K562 (cell line): ENCODE data around the gene LCNL1. TPM values are rescaled to one million over a fixed set of nuclear protein-coding genes. Genes with fewer than 3 reads are reported as not detected.

ENCODE experiments used
- CXXC5 ChIP-seq: fragments of 250-450 bp; sonication (Bioruptor Pico); IDR thresholded peaks from 2 replicates; pipeline ENCODE4 v1.8.0; 2022; ENCODE audit warnings: inconsistent platforms, mild to moderate bottlenecking, moderate library complexity
- NR1H2 ChIP-seq: sonication (generic); formaldehyde crosslinking; IDR thresholded peaks from 2 replicates; pipeline ENCODE4 v1.4.0; 2020; ENCODE audit warnings: mild to moderate bottlenecking, missing genetic modification reagents
- REST ChIP-seq, 2 experiments: fragments of 450-650 bp; formaldehyde crosslinking in 1 of 2; IDR thresholded peaks; 2 replicates each; pipeline versions ENCODE4 v1.4.0 to v1.6.1; 2014 to 2020; ENCODE audit warnings: mild to moderate bottlenecking in 2 of 2, borderline replicate concordance in 1 of 2, low read depth in 1 of 2
- SMARCC2 ChIP-seq: fragments of 450-650 bp; IDR thresholded peaks from 2 replicates; pipeline ENCODE4 v1.6.1; 2017; ENCODE audit warnings: antibody characterized with exemption, moderate library complexity, mild to moderate bottlenecking, low read depth
- USF1 ChIP-seq: sonication (generic); formaldehyde crosslinking; IDR thresholded peaks from 2 replicates; pipeline ENCODE4 v1.9.0; 2022; ENCODE audit warnings: mild to moderate bottlenecking, missing genetic modification reagents
- ZNF696 ChIP-seq: fragments of 250-450 bp; sonication (Bioruptor Pico); conservative IDR thresholded peaks from 2 replicates; pipeline ENCODE4 v1.4.0; 2020; ENCODE audit warnings: mild to moderate bottlenecking, moderate library complexity
- polyA plus RNA-seq, 8 experiments: library from polyadenylated mRNA; depleted of rRNA in 4 of 8; stranded (reverse) in 5 of 8; unstranded in 3 of 8; fragments of >200 nt; fragmentation: Nextera tagmentation in 2 of 8; fragmentation: Illumina TruSeq in 1 of 8; extraction: Ambion mirVana in 2 of 8; extraction: Trizol in 1 of 8; gene quantifications; 2 replicates each; pipeline versions ENCODE4 v1.2.1 to v1.2.3, GENCODE V29; 2011 to 2014; ENCODE audit warnings: inconsistent platforms in 1 of 8, missing spikeins in 1 of 8
- total RNA-seq, 7 experiments: library from RNA; depleted of rRNA in 6 of 7; stranded (reverse); fragments of >200 nt in 6 of 7; fragmentation: Illumina TruSeq in 2 of 7; extraction: Trizol in 2 of 7; gene quantifications; 2 replicates each; pipeline versions ENCODE4 v1.2.1 to v1.2.3, GENCODE V29; 2011 to 2021; ENCODE audit warnings: low replicate concordance in 1 of 7

Gene LCNL1
- total and polyA plus RNA-seq, 9 of the 15 experiments (the other 6 are each of a cell fraction or from before 2014, with no cell fraction given), result 0.04 to 0.16 (median 0.04) TPM; not detected in 4

DNA sequence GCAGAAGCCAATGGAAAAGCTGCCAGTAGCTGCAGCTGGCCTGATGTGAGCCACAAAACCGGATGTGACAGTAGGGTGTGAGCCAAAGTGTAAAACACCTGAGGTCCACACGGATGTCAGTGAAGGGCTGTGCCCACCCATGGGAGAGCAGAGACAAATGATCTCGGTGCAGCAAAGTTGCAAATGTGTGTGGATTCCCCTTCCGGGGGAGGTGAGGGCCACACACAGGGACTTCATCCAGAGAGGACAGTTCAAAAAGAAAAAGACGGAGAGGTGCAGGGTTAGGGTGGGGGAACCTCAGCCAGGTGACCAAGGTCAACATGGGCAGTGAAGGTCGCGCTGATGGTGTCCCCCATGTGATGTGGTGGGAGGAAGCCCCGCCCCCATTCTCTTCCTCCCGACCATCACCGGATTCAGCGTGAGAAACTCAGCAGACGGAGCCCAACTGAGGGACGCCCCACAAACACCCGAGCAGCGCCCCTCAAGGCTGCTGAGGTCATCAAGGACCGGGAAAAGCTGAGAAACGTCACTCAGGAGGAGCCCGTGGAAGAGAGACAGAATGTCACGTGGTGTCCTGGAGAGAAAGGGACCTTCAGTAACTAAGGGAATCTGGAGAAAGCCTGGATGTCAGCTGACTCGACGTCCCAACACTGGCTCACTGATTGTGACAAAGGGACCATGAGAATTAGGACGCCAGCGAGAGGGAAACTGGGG lies 16.9 kb upstream of the LCNL1 start (continued):
- TF ChIP-seq REST (IDR thresholded peaks at IDR 0.05; ENCODE audit: borderline replicate concordance) (peak; percentile 33), REST (CRISPR knock-in tag; IDR thresholded peaks at IDR 0.05; ENCODE audit: low read depth) (no peak), ZNF696 (CRISPR knock-in tag) (no peak), NR1H2 (CRISPR knock-in tag) (no peak), SMARCC2 (no peak), CXXC5 (CRISPR knock-in tag) (0 out of 2 replicates have a peak, but pooled peaks have one; percentile 16), USF1 (peak; percentile 79)
